H9 (cell line): ENCODE measurements around the gene ARAP1. TPM values are rescaled to one million over a fixed set of nuclear protein-coding genes. Genes with fewer than 3 reads are reported as not detected.
A peak's percentile ranks its signal among the peaks of the same experiment; 100 is the strongest.

ENCODE experiments used
- DNase-seq: peaks from one replicate; pipeline ENCODE4 v3.0.0-alpha.2; 2017
- H2AFZ ChIP-seq: one replicate; pipeline ENCODE4 v1.6.1; 2013; ENCODE audit warnings: mild to moderate bottlenecking, low read length, control low read depth, moderate library complexity
- H2AK5ac ChIP-seq: 2 replicates; pipeline ENCODE4 v1.6.1; 2013; ENCODE audit warnings: low read length, control low read depth, mixed read lengths; ENCODE audit not compliant: insufficient read length
- H2BK120ac ChIP-seq: one replicate; pipeline ENCODE4 v1.6.1; 2013; ENCODE audit warnings: low read depth, mild to moderate bottlenecking, low read length, control low read depth, inconsistent platforms; ENCODE audit not compliant: poor library complexity, severe bottlenecking
- H2BK12ac ChIP-seq: 2 replicates; pipeline ENCODE4 v1.6.1; 2013; ENCODE audit warnings: low read length, control low read depth, mixed read lengths, low read depth; ENCODE audit not compliant: insufficient read length
- H2BK15ac ChIP-seq: 2 replicates; pipeline ENCODE4 v1.6.1; 2013; ENCODE audit warnings: low read depth, low read length, control low read depth
- H2BK20ac ChIP-seq: one replicate; pipeline ENCODE4 v1.6.1; 2013; ENCODE audit warnings: low read depth, mild to moderate bottlenecking, low read length, control low read depth, inconsistent platforms; ENCODE audit not compliant: poor library complexity, severe bottlenecking
- H2BK5ac ChIP-seq: 2 replicates; pipeline ENCODE4 v1.6.1; 2013; ENCODE audit warnings: low read length, control low read depth, mixed read lengths; ENCODE audit not compliant: insufficient read length
- H3K14ac ChIP-seq: 2 replicates; pipeline ENCODE4 v1.6.1; 2013; ENCODE audit warnings: low read length, control low read depth; ENCODE audit not compliant: insufficient read depth
- H3K18ac ChIP-seq: 2 replicates; pipeline ENCODE4 v1.6.1; 2013; ENCODE audit warnings: low read depth, mild to moderate bottlenecking, mixed read lengths, low read length, control low read depth; ENCODE audit not compliant: insufficient read length
- H3K23ac ChIP-seq: 2 replicates; pipeline ENCODE4 v1.6.1; 2013; ENCODE audit warnings: low read length, control low read depth, mixed read lengths, low read depth; ENCODE audit not compliant: insufficient read length
- H3K23me2 ChIP-seq: 2 replicates; pipeline ENCODE4 v1.6.1; 2013; ENCODE audit warnings: low read depth, mild to moderate bottlenecking, mixed read lengths, low read length, control low read depth; ENCODE audit not compliant: insufficient read length, poor library complexity, severe bottlenecking
- H3K27ac ChIP-seq: 2 replicates; pipeline ENCODE4 v1.5.1; 2013; ENCODE audit warnings: low read length, control low read depth, mixed read lengths, low read depth; ENCODE audit not compliant: insufficient read length
- H3K27me3 ChIP-seq: 2 replicates; pipeline ENCODE4 v1.6.1; 2013; ENCODE audit warnings: low read length, control low read depth, inconsistent platforms; ENCODE audit not compliant: insufficient read depth
- H3K4ac ChIP-seq: 2 replicates; pipeline ENCODE4 v1.6.1; 2013; ENCODE audit warnings: low read depth, mild to moderate bottlenecking, control low read depth, inconsistent platforms, low read length, moderate library complexity
- H3K4me1 ChIP-seq: 2 replicates; pipeline ENCODE4 v1.6.1; 2013; ENCODE audit warnings: low read length, control low read depth, inconsistent platforms; ENCODE audit not compliant: insufficient read depth
- H3K4me2 ChIP-seq: 2 replicates; pipeline ENCODE4 v1.6.1; 2013; ENCODE audit warnings: low read length, control low read depth, mixed read lengths; ENCODE audit not compliant: insufficient read length, insufficient read depth
- H3K56ac ChIP-seq: 2 replicates; pipeline ENCODE4 v1.6.1; 2013; ENCODE audit warnings: low read depth, mild to moderate bottlenecking, mixed read lengths, low read length, control low read depth; ENCODE audit not compliant: insufficient read length
- H3K79me1 ChIP-seq: 2 replicates; pipeline ENCODE4 v1.6.1; 2013; ENCODE audit warnings: low read depth, mild to moderate bottlenecking, moderate library complexity, low read length, control low read depth, inconsistent platforms; ENCODE audit not compliant: insufficient read depth, poor library complexity, severe bottlenecking
- H3K79me2 ChIP-seq: 2 replicates; pipeline ENCODE4 v1.6.1; 2013; ENCODE audit warnings: low read length, control low read depth, inconsistent platforms; ENCODE audit not compliant: insufficient read depth
- H3K9ac ChIP-seq: 2 replicates; pipeline ENCODE4 v1.6.1; 2013; ENCODE audit warnings: low read length, control low read depth, mixed read lengths; ENCODE audit not compliant: insufficient read length; ENCODE audit errors: extremely low read depth
- H3K9me3 ChIP-seq: one replicate; pipeline ENCODE4 v1.6.1; 2013; ENCODE audit warnings: low read depth, low read length, inconsistent platforms; ENCODE audit not compliant: control insufficient read depth
- H3T11ph ChIP-seq: one replicate; pipeline ENCODE4 v1.6.1; 2013; ENCODE audit warnings: mild to moderate bottlenecking, low read length, control low read depth, inconsistent platforms
- H4K20me1 ChIP-seq: one replicate; pipeline ENCODE4 v1.6.1; 2013; ENCODE audit not compliant: control insufficient read depth, insufficient read length, insufficient read depth
- H4K5ac ChIP-seq: 2 replicates; pipeline ENCODE4 v1.6.1; 2013; ENCODE audit warnings: low read depth, mild to moderate bottlenecking, mixed read lengths, low read length, control low read depth; ENCODE audit not compliant: insufficient read length
- H4K8ac ChIP-seq: replicated peaks from 2 replicates; pipeline ENCODE4 v1.6.1; 2013; ENCODE audit warnings: low read length, control low read depth, mixed read lengths, low read depth; ENCODE audit not compliant: insufficient read length
- H4K91ac ChIP-seq: 2 replicates; pipeline ENCODE4 v1.6.1; 2013; ENCODE audit warnings: low read depth, mild to moderate bottlenecking, moderate library complexity, mixed read lengths, low read length, control low read depth; ENCODE audit not compliant: insufficient read length
- H3K27ac Mint-ChIP-seq, 3 experiments: 2 replicates in 2 of 3; 3 replicates in 1 of 3; pipeline ENCODE4 v1.8.0; 2020 to 2021; ENCODE audit warnings: mixed read lengths in 3 of 3, mild to moderate bottlenecking in 1 of 3, moderate library complexity in 1 of 3
- H3K27me3 Mint-ChIP-seq: 2 replicates; pipeline ENCODE4 v1.8.0; 2021; ENCODE audit warnings: low read depth, mild to moderate bottlenecking, moderate library complexity, mixed read lengths
- H3K36me3 Mint-ChIP-seq, 3 experiments: 2 replicates in 2 of 3; 3 replicates in 1 of 3; pipeline ENCODE4 v1.8.0; 2020 to 2021; ENCODE audit warnings: low read depth in 3 of 3, mixed read lengths in 3 of 3; ENCODE audit not compliant: insufficient read depth in 1 of 3
- H3K4me1 Mint-ChIP-seq, 2 experiments: 2 replicates each; pipeline ENCODE4 v1.8.0; 2020; ENCODE audit warnings: mixed read lengths in 2 of 2
- H3K4me3 Mint-ChIP-seq, 2 experiments: 2 replicates in 1 of 2; 3 replicates in 1 of 2; pipeline ENCODE4 v1.8.0; 2020 to 2021; ENCODE audit warnings: mild to moderate bottlenecking in 2 of 2, mixed read lengths in 2 of 2, moderate library complexity in 1 of 2
- H3K9me3 Mint-ChIP-seq, 2 experiments: 2 replicates in 1 of 2; 3 replicates in 1 of 2; pipeline ENCODE4 v1.8.0; 2020; ENCODE audit warnings: mild to moderate bottlenecking in 2 of 2, mixed read lengths in 2 of 2, moderate library complexity in 1 of 2
- CTCF ChIP-seq: fragments of 200-600 bp; sonication (generic); conservative IDR thresholded peaks from 3 replicates; pipeline ENCODE4 v1.8.0; 2021; ENCODE audit warnings: antibody characterized with exemption, mild to moderate bottlenecking
- WGBS: extraction: QIAGEN DNeasy Blood & Tissue Kit; methylation state at CpG from one replicate; pipeline ENCODE4 v1.1.7; 2013; ENCODE audit warnings: missing lambda C conversion rate, low lambda C conversion rate, mixed read lengths; ENCODE audit not compliant: insufficient read length; ENCODE audit errors: extremely low coverage; 5-methylcytosine and 5-hydroxymethylcytosine counted together
- total RNA-seq: library from RNA; stranded (reverse); gene quantifications from 2 replicates; pipeline ENCODE4 v1.2.1, GENCODE V29; 2021

ARAP1 gene
- total RNA-seq, 1 experiment from 2014 or later = 59.4 TPM

- H3K27ac Mint-ChIP-seq = no peak overlapping the region
- Histone ChIP-seq H3K9me3 (no peaks in the 10 kb centered on the region), H2BK20ac (no peak overlapping the region), H3K27ac (no peak overlapping the region), H3K23me2 (peaks cover 7% of the 10 kb centered on the region), H3K56ac (no peak overlapping the region), H2BK15ac (no peak overlapping the region), H2AFZ (no peak overlapping the region), H3K4me2 (no peak overlapping the region), H2AK5ac (no peak overlapping the region), H3K4me1 (peaks cover 4% of the 10 kb centered on the region; the same call in 1 of the 2 replicates), H3K4ac (no peak overlapping the region), H4K8ac (no peak overlapping the region), H4K5ac (no peak overlapping the region), H3K14ac (no peak overlapping the region), H3K79me1 (no peaks in the 10 kb centered on the region), H2BK5ac (no peak overlapping the region), H3K23ac (no peak overlapping the region), H2BK12ac (no peak overlapping the region), H3K79me2 (no peaks in the 10 kb centered on the region), H3K18ac (no peak overlapping the region), H3K27me3 (no peaks in the 10 kb centered on the region), H4K20me1 (no peaks in the 10 kb centered on the region), H3K9ac (no peak overlapping the region), H3T11ph (no peak overlapping the region), H2BK120ac (no peak overlapping the region), H4K91ac (no peak overlapping the region)
- peaks cover 34 to 45% of the 10 kb centered on the region in 2 experiments for H3K4me1 Mint-ChIP-seq
- no peak for TF ChIP-seq CTCF
- DNase-seq = no peak
- no peaks in the 10 kb centered on the region for H3K36me3 Mint-ChIP-seq
- H3K4me3 Mint-ChIP-seq = peak overlapping the region in 1 of 2 experiments; percentile 88; a peak in 2 of 5 replicates
- H3K27me3 Mint-ChIP-seq = peaks cover 30% of the 10 kb centered on the region
- no CpG with 5 or more reads among the region's 2 CpGs for WGBS
- no peaks in the 10 kb centered on the region for H3K9me3 Mint-ChIP-seq
These were observed 31.1 kb upstream of the ARAP1 start for GRCh38 chr11:72783144-72783905.
